WERI-Rb-1 (cell line): ENCODE data around the gene SRSF8.

Experiments used
- DNase-seq: peaks from one replicate; pipeline ENCODE4 v3.0.0-alpha.2; 2020
- H3K27ac ChIP-seq: fragments of 250-450 bp; sonication (Bioruptor Pico); 2 replicates; pipeline ENCODE4 v1.5.1; 2020; ENCODE audit warnings: mild to moderate bottlenecking, moderate library complexity
- H3K27me3 ChIP-seq: fragments of 250-450 bp; sonication (Bioruptor Pico); 2 replicates; pipeline ENCODE4 v1.5.1; 2021; ENCODE audit warnings: mild to moderate bottlenecking, low read depth, moderate library complexity; ENCODE audit not compliant: insufficient read depth, severe bottlenecking
- H3K36me3 ChIP-seq: fragments of 250-450 bp; sonication (Bioruptor Pico); 2 replicates; pipeline ENCODE4 v1.5.1; 2020; ENCODE audit warnings: mild to moderate bottlenecking, moderate library complexity
- H3K4me3 ChIP-seq: 2 replicates; pipeline ENCODE4 v1.5.1; 2011; ENCODE audit warnings: low read depth, mild to moderate bottlenecking, control low read depth, low read length
- H3K9me3 ChIP-seq: fragments of 250-450 bp; sonication (Bioruptor Pico); 2 replicates; pipeline ENCODE4 v1.5.1; 2021; ENCODE audit warnings: mild to moderate bottlenecking, moderate library complexity; ENCODE audit not compliant: severe bottlenecking
- TF ChIP-seq, protein P1 (sequence below): IDR thresholded peaks from 2 replicates; pipeline ENCODE4 v1.5.1; 2011; ENCODE audit warnings: low read depth, mild to moderate bottlenecking, control low read depth, inconsistent platforms, low read length

The SRSF8 gene

DNA sequence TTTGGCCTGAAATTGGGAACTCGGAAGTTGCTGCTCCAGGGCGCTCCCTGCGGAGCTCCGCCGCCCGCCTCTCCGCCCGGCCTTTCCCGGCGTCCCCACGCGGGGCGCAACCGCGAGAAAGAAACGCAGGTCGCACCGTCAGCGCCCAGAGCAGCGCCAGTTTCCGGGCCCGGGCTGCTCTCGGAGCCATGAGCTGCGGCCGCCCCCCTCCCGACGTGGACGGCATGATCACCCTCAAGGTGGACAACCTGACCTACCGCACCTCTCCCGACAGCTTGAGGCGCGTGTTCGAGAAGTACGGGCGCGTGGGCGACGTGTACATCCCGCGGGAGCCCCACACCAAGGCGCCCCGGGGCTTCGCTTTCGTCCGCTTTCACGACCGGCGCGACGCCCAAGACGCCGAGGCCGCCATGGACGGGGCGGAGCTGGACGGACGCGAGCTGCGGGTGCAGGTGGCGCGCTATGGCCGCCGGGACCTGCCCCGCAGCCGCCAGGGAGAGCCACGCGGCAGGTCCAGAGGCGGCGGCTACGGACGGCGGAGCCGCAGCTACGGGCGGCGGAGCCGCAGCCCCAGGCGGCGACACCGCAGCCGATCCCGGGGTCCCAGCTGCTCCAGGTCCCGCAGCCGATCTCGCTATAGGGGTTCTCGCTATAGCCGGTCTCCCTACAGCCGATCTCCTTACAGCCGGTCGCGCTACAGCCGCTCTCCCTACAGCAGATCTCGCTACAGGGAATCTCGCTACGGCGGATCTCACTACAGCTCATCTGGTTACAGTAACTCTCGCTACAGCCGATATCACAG is 521 bp downstream of the SRSF8 start:
- TF ChIP-seq, protein P1, sequence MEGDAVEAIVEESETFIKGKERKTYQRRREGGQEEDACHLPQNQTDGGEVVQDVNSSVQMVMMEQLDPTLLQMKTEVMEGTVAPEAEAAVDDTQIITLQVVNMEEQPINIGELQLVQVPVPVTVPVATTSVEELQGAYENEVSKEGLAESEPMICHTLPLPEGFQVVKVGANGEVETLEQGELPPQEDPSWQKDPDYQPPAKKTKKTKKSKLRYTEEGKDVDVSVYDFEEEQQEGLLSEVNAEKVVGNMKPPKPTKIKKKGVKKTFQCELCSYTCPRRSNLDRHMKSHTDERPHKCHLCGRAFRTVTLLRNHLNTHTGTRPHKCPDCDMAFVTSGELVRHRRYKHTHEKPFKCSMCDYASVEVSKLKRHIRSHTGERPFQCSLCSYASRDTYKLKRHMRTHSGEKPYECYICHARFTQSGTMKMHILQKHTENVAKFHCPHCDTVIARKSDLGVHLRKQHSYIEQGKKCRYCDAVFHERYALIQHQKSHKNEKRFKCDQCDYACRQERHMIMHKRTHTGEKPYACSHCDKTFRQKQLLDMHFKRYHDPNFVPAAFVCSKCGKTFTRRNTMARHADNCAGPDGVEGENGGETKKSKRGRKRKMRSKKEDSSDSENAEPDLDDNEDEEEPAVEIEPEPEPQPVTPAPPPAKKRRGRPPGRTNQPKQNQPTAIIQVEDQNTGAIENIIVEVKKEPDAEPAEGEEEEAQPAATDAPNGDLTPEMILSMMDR, result peak; percentile 52
- peak; percentile 82 for DNase-seq
- H3K27ac ChIP-seq, result peak overlapping the region; percentile 91
- H3K27me3 ChIP-seq, result no peaks in the 10 kb centered on the region
- peaks cover 4% of the 10 kb centered on the region; the same call in 1 of the 2 replicates for H3K36me3 ChIP-seq
- H3K9me3 ChIP-seq, result no peaks in the 10 kb centered on the region
- peak overlapping the region; percentile 99 for H3K4me3 ChIP-seq

DNA sequence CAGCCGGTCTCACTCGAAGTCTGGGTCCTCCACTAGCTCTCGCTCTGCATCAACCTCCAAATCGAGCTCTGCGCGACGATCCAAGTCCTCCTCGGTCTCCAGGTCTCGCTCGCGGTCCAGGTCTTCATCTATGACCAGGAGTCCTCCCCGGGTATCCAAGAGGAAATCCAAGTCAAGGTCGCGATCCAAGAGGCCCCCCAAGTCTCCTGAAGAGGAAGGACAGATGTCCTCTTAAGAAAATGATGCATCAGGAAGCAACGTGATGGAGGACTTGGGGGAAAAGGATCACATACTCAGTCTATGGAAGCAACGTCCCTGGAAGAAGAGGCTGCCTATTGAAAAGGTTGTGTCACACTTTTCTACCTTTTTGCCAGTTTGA is 1.1 kb downstream of the SRSF8 start:
- H3K9me3 ChIP-seq, result no peaks in the 10 kb centered on the region
- peak overlapping the region; percentile 91 for H3K27ac ChIP-seq
- no peak for DNase-seq
- H3K27me3 ChIP-seq, result no peaks in the 10 kb centered on the region
- peaks cover 4% of the 10 kb centered on the region; the same call in 1 of the 2 replicates for H3K36me3 ChIP-seq
- TF ChIP-seq, protein P1, result no peak
- H3K4me3 ChIP-seq, result peak overlapping the region; percentile 99

DNA sequence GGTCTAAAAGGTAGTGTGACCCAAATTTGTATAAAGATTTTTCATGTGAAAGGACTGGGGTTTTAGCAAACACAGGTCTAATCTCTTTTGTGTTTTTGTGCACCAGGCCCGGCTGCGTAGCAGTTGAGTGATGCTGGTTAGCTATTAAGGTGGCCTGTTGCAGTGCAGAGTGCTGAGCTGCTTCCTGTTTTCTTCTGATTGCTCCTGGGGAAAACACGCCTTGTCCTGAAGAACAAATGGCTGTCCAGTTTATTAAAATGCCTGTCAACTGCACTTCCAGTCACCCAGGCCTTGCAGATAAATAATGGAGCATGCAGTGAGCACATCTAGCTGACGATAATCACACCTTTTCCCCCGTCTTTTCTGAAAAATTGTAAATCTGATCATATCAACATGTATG is 1.8 kb downstream of the SRSF8 start:
- Histone ChIP-seq H3K27me3 (no peaks in the 10 kb centered on the region), H3K36me3 (peaks cover 4% of the 10 kb centered on the region; the same call in 1 of the 2 replicates), H3K4me3 (peak overlapping the region; percentile 99), H3K27ac (peak overlapping the region; percentile 91), H3K9me3 (no peaks in the 10 kb centered on the region)
- TF ChIP-seq, protein P1, result no peak
- peak; percentile 75 for DNase-seq

DNA sequence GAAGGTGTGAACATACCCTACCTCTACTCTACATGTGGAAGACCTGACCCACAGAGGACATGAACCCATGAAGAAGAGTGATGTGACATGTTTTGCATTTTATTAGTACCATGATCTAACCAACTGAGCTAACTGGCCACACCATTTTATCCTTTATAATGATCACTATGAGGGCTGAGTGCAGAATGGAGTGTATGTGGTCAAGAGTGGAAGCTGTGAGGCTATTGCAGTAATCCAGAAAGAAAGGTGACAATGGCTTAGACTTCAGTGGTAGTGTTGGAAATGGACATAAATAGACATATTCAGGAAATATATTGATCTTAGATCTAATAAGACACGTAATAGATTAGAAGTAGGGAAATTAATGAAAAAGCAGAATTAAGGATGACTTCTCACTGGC is 3.8 kb downstream of the SRSF8 start:
- no peak overlapping the region for H3K4me3 ChIP-seq
- H3K27me3 ChIP-seq, result no peaks in the 10 kb centered on the region
- H3K9me3 ChIP-seq, result no peaks in the 10 kb centered on the region
- peaks cover 4% of the 10 kb centered on the region; the same call in 1 of the 2 replicates for H3K36me3 ChIP-seq
- TF ChIP-seq, protein P1, result no peak
- DNase-seq, result no peak
- H3K27ac ChIP-seq, result no peak overlapping the region

DNA sequence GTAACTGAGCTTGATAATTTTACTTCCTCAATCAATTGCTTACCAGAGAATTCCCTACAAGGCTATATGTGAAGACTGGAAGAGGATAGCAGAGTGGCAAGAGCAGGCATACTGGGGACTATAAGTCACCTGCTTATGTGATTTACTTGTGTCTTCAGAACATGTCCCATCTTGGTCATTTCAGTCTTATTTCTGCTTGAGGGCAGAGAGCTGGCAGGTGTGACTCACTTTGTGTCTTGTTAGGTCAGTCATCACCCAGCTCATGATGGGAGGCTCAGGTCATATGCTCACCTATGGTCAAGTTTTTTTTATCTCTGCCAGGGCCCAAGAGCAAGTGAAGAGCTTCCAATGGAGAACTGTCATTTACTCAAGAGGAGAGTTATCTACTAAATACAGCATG is 6.2 kb downstream of the SRSF8 start:
- Histone ChIP-seq H3K4me3 (no peak overlapping the region), H3K36me3 (no peaks in the 10 kb centered on the region), H3K27ac (no peak overlapping the region), H3K27me3 (no peaks in the 10 kb centered on the region), H3K9me3 (no peaks in the 10 kb centered on the region)
- TF ChIP-seq, protein P1, result no peak
- DNase-seq, result no peak
